Colonic mucosa (tissue), 4 donors: ENCODE measurements around the gene LHFPL6. TPM values are rescaled to one million over a fixed set of nuclear protein-coding genes. Genes with fewer than 3 reads are reported as not detected.

Experiments
- DNase-seq: peaks from one replicate; pipeline ENCODE4 v3.0.0-alpha.2; 2020
- H3K27ac ChIP-seq: fragments of 200-600 bp; one replicate; pipeline ENCODE4 v1.8.0; 2021
- H3K27me3 ChIP-seq: fragments of 200-600 bp; one replicate; pipeline ENCODE4 v1.8.0; 2021
- H3K36me3 ChIP-seq: fragments of 200-600 bp; one replicate; pipeline ENCODE4 v1.8.0; 2021
- H3K4me1 ChIP-seq: fragments of 200-600 bp; one replicate; pipeline ENCODE4 v1.8.0; 2021; ENCODE audit warnings: mild to moderate bottlenecking
- H3K4me3 ChIP-seq: fragments of 200-600 bp; one replicate; pipeline ENCODE4 v1.8.0; 2021
- H3K9ac ChIP-seq, 2 donors: one replicate each; pipeline ENCODE4 v1.7.0; 2013; ENCODE audit warnings: control low read depth in 2 of 2, low read depth in 2 of 2, low read length in 2 of 2
- H3K9me3 ChIP-seq: fragments of 200-600 bp; one replicate; pipeline ENCODE4 v1.8.0; 2021
- intact Hi-C: fragments of 100-400 bp; cut with DNase I; formaldehyde crosslinking; loops from one replicate; pipeline ENCODE4 v1.14.1; 2022
- total RNA-seq, 2 donors: library from RNA; stranded (reverse); fragmentation: NEBNext Ultra II Directional in 1 of 2; extraction: Animal tissue kit (Norgen Biotek cat#: 25700) in 1 of 2; gene quantifications; one replicate each; pipeline ENCODE4 v1.2.1, GENCODE V29; 2021
- TF ChIP-seq, protein P1 (sequence below): fragments of 200-600 bp; IDR thresholded peaks from one replicate; pipeline ENCODE4 v1.8.0; 2022; ENCODE audit warnings: antibody characterized with exemption, mild to moderate bottlenecking
- donor health status: healthy.
- donor health status: DM: no; HTN: no; CAD: no.
- donor health status: DM: no; HTN: no; CAD: no.

The LHFPL6 gene
- total RNA-seq, 2 donors from 2014 or later, result 4.3 to 10.1 TPM

- intact Hi-C loops, result no loop called here
- H3K27ac ChIP-seq, result no peak overlapping the region
- no peaks in the 10 kb centered on the region for H3K9me3 ChIP-seq
- H3K4me1 ChIP-seq, result no peaks in the 10 kb centered on the region
- no peak overlapping the region for H3K9ac ChIP-seq
- H3K4me3 ChIP-seq, result no peak overlapping the region
- no peaks in the 10 kb centered on the region for H3K27me3 ChIP-seq
- DNase-seq, result no peak
- H3K36me3 ChIP-seq, result no peaks in the 10 kb centered on the region
- TF ChIP-seq, protein P1, sequence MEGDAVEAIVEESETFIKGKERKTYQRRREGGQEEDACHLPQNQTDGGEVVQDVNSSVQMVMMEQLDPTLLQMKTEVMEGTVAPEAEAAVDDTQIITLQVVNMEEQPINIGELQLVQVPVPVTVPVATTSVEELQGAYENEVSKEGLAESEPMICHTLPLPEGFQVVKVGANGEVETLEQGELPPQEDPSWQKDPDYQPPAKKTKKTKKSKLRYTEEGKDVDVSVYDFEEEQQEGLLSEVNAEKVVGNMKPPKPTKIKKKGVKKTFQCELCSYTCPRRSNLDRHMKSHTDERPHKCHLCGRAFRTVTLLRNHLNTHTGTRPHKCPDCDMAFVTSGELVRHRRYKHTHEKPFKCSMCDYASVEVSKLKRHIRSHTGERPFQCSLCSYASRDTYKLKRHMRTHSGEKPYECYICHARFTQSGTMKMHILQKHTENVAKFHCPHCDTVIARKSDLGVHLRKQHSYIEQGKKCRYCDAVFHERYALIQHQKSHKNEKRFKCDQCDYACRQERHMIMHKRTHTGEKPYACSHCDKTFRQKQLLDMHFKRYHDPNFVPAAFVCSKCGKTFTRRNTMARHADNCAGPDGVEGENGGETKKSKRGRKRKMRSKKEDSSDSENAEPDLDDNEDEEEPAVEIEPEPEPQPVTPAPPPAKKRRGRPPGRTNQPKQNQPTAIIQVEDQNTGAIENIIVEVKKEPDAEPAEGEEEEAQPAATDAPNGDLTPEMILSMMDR, result no peak
Observed at GRCh38 chr13:39578821-39579291, 24.1 kb downstream of the LHFPL6 start.

- no peak overlapping the region for H3K27ac ChIP-seq
- no peaks in the 10 kb centered on the region for H3K9me3 ChIP-seq
- H3K9ac ChIP-seq, result no peak overlapping the region
- intact Hi-C loops, result no loop called here
- no peak overlapping the region for H3K4me3 ChIP-seq
- TF ChIP-seq, protein P1, result no peak
- no peaks in the 10 kb centered on the region for H3K36me3 ChIP-seq
- no peaks in the 10 kb centered on the region for H3K27me3 ChIP-seq
- H3K4me1 ChIP-seq, result no peaks in the 10 kb centered on the region
- no peak for DNase-seq
Observed at GRCh38 chr13:39577838-39578491, 25.0 kb downstream of the LHFPL6 start.

DNA sequence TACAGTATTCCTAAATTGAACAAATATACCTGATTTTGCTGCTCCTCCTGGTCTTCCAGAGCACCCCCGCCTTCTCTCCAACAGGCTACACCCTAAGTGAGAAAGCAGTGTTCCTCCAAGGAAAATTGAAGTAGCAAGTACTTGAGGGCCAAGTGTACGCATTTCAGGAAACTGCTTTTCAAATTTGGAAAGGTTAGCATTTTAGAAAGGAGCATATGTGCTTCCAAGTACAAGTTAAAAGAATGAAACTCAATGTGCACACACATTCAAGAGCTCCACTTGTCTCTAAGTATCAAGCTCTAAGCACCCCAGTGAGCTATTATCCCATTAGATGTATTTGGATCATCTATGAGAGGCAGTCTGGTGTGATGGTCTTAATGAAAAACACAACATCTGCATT lies 25.8 kb downstream of the LHFPL6 start:
- TF ChIP-seq, protein P1, result no peak
- no peak overlapping the region for H3K27ac ChIP-seq
- no peaks in the 10 kb centered on the region for H3K27me3 ChIP-seq
- no peaks in the 10 kb centered on the region for H3K9me3 ChIP-seq
- DNase-seq, result no peak
- no peaks in the 10 kb centered on the region for H3K36me3 ChIP-seq
- H3K9ac ChIP-seq, result no peak overlapping the region
- intact Hi-C loops, result no loop called here
- H3K4me3 ChIP-seq, result no peak overlapping the region
- no peaks in the 10 kb centered on the region for H3K4me1 ChIP-seq

DNA sequence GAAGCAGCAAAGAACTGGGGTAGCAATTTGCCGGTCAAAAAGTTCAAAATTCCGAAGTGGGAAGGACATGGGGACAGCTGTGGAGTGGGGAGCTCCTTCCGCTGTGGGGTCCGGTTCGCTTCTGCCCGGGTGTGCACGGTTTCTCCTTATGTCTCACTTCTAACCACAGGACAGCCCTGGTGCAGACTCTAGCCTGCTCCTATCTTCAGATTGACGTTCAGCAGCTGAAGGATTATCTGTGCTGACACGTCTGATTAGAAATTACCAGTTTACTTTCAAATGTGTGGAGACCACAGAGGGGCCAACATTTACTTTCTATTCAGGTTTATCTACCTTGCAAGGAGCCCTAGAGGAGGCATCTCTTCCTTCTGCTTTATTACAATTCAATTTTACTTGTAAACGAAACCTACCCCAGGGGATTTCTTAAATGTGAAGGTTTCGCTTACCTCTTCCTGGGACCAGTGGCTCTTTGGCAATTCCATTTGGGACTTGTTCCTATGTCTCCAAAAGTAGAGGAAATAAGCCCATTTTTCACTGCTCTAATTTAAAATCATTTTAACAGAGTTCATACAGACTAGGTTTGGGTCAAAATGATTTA lies 27.3 kb downstream of the LHFPL6 start:
- Histone ChIP-seq H3K9me3 (no peaks in the 10 kb centered on the region), H3K4me1 (no peaks in the 10 kb centered on the region), H3K27me3 (no peaks in the 10 kb centered on the region), H3K9ac (no peak overlapping the region), H3K4me3 (no peak overlapping the region), H3K27ac (no peak overlapping the region), H3K36me3 (no peaks in the 10 kb centered on the region)
- intact Hi-C loops, result no loop called here
- TF ChIP-seq, protein P1, result no peak
- no peak for DNase-seq

DNA sequence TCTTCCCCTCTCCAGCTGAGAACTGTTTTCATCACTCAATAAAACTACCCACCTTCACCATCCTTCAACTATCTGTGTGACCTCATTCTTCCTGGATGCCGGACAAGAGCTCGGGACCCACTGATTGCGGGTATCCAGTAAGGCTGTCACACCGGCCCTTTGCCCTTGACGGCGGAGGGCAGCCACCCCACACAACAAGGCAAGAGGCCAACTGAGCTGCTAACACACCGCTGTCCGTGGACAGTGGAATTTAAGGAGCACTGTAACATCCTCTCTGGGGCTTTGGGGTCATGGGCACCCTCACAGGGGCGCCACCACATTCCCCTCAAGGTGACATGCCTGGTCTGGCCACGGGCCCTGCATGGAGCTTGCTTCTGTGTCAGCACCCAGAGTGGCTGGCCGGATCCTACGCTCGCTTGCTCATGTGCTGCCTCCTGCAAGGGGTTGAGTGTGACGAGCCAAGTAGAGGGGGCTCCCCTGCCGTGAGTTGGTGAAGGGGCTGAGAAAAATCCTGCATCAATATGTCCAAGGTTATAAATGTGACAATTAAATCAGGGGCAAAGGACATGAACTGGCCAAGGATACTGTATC lies 31.4 kb downstream of the LHFPL6 start:
- intact Hi-C loops, result no loop called here
- H3K27ac ChIP-seq, result no peak overlapping the region
- H3K9me3 ChIP-seq, result no peaks in the 10 kb centered on the region
- H3K36me3 ChIP-seq, result no peaks in the 10 kb centered on the region
- DNase-seq, result no peak
- no peaks in the 10 kb centered on the region for H3K4me1 ChIP-seq
- H3K4me3 ChIP-seq, result no peak overlapping the region
- TF ChIP-seq, protein P1, result no peak
- H3K27me3 ChIP-seq, result no peaks in the 10 kb centered on the region
- no peak overlapping the region for H3K9ac ChIP-seq
